HG02884 (cell line): ENCODE data around the gene ITPR1.

ENCODE experiments used
- ATAC-seq: cut with Tn5 transposase; IDR thresholded peaks from one replicate; pipeline ENCODE4 v1.9.1; 2021; ENCODE audit warnings: mild to moderate bottlenecking, moderate library complexity; ENCODE audit not compliant: unreplicated experiment

Gene ITPR1

DNA sequence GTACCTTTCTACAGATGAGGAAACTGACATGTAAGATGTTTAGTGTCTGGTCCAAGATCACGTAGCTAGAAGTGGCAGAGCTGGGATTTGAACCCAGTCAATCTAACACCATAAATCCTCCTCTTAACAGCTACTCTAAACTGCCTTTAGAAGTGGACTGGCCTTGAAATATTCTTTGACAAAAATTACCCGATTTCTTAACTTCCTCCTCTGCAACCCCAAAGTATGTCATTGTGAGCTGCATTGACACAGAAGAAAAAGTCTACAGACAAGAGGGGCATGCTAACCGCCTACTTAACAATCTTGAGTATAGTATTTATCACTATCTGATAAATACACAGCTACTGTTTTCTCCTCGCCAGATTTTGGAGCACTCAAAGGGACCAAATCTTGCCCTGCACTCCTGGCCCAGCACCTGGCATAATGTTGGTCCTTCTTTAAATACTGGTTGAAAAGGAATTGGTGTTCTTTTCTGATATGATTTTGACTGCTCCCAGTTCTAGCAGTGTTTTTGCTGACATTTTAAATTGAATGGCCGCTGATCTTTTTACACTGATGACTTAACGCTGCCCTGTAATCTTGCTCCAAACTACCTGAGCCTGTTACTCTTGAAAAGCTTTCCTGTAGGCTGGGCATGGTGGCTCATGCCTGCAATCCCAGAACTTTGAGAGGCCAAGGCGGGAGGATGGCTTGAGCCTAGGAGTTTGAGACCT is 36.9 kb downstream of the ITPR1 start:
- ATAC-seq: no peak

DNA sequence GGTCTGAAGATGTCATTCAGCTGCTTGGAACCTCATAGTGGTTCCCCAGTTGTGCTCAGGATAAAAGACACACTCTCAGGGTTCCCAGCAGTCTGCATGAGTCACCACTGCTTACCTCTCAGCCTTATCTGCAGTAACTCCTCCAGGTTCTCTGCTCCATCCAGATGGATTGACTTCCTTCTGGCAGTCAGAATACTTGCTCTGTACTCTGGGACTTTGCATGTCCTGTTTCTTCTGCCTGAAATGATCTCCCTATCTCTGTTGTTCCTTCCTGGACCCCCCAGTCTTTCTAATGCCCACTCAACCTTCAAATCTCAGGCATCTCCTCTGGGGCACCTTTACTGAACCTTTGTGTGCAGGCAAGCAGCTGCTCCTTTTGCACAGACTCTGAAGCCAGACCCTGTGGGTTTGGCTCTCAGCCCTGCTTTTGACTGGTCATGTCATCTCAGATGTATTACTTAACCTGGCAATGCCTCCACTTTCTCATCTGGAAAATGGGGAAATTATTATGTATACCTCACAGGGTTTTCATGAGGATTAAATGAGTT is 38.4 kb downstream of the ITPR1 start:
- ATAC-seq: no peak

GRCh38 chr3:4532535-4533112 is 39.5 kb downstream of the ITPR1 start:
- ATAC-seq: no peak

GRCh38 chr3:4533489-4534443 is 40.6 kb downstream of the ITPR1 start:
- ATAC-seq: no peak

DNA sequence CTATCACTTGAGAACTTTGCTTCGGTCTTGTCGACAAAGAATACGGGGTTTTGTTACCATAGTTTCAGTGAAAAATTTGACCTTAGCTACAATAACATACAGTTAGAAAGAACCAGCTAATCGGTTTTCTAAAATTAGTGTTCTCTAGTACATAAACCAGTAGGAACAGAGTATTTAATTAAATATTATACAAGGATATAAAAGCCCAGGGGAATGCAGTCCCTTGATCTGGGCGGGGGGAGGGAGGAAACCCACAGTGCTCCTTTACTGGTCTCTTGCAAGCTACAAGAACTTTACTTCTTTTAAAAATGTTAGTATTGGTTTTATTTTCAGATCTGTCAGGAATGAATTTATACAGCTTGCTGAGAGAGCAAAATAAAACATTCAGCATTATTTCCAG is 41.8 kb downstream of the ITPR1 start:
- no peak for ATAC-seq

DNA sequence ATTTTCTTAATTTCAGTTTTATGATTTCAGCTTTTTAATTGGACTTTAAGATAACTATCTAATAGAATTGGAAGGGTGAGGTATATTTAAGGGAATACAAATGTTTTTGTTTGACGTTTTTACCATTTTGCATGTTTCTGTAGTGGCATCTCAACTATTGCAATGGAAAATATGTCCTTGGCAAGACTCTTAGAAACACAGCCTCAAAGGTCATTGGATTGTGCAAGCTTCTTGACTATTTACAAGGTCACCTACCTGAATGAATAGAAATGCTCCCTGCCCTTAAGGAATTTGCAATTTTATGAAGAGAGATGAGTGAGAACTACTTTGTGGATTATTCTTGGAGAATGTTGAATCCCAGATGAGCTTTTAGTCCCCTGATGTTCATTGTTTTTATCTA is 43.1 kb downstream of the ITPR1 start:
- ATAC-seq: no peak

DNA sequence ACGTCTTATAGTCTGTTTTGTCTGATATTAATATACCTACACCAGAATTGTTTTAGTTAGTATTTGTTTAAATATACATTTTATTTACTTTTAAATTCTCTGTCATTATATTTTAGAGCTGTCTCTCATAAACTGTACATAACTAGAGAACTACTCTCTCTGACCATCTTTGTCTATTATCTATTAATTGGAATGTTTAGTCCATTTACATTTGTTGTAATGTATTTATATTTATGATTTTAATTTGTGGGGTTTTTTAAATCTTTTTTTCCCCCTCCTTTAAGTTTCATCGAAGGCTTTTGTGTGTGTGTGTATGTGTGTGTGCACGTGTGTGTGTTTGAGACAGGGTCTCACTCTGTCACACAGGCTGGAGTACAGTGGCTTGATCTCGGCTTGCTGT is 47.1 kb downstream of the ITPR1 start:
- ATAC-seq: no peak

GRCh38 chr3:4543110-4543509 is 50.0 kb downstream of the ITPR1 start:
- no peak for ATAC-seq

- ATAC-seq: no peak
Measured at GRCh38 chr3:4546346-4547178, 53.4 kb downstream of the ITPR1 start.

GRCh38 chr3:4547799-4548198 is 54.7 kb downstream of the ITPR1 start:
- no peak for ATAC-seq

DNA sequence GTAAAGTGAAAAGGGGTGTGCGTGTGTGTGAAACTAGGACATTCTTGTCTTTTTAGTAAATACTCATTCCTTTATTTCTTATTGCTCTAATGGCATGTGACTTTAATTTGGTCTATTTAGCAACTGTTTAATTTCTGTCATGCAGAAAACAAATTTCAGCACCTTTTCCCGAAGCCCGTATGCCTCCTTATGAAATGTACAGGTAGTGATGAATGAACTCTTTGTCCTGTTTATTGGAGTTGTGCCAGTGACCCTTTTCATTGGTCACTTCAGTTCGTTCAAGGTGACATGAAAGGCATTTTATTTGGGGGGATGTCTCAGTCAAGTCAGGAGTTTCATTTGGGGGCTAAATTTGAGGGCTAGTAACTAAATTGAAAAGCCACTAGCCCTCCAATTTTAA is 55.2 kb downstream of the ITPR1 start:
- ATAC-seq: no peak

DNA sequence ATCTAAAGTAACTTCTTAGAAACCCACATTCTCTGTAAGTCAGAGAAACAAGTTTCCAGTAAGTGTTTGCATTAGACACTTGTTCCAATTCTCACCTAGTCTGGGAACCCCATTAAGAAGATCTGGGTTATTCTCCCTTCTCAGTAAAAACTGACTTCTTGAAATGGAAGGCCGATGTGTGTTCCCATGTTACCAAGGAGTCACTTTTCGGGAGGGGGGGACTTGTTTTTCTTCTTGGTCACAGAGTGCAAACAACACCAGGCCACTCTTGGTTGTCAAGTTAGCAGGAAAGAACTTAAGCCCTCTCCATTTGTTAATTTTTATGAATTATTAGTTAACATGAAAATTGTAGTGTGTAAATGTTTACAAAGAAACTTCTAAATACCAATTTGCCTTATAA is 55.6 kb downstream of the ITPR1 start:
- no peak for ATAC-seq

DNA sequence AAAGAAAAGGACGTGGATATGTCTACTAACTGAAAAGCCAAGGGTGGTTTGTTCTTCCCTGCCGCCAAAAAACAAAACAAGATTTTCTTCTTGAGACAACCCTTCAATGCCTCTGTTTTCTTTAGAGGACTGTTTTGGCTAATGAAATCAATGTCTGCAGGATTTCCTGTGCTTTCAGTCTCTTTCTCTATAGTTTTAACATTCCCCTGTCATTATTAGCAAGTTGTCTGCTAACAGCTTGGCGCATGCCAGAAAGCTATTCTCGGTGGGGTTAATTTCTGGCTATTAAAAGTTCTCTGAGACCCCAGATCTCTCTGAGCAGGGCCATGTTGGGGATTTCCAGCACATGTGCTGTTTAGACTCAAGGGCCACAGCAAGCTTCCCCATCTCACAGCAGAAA is 56.7 kb downstream of the ITPR1 start:
- ATAC-seq: no peak

DNA sequence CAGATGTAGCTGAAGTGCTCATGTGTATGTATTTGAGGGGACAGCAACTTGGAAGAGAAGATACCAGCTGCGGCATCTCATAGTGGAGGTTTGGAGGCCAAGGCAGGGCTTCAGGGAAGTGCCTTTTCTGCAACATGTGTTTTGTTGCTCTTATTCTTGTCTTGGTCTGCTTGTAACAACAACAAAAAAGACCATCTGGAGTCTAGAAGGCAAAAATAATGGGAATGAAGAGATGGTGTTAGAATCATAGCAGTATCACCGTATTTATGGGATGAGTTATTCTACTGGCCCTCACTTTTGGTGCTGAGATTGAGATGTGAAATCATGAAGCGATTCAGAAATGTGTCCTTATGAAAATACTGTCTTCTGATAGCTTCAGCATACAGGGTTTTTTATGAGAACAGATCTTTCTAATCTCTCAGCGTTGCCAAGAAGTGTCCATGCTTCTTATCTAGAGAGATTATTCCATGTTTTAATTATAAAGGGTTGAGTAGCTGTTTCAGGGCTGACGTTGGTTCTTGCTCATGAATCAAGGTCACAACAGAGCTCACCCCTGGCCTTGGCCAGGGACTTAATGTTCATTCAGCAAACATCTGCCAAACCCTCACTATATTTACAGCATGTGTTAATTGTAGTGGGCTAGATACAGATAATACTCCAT is 58.0 kb downstream of the ITPR1 start:
- ATAC-seq: no peak

DNA sequence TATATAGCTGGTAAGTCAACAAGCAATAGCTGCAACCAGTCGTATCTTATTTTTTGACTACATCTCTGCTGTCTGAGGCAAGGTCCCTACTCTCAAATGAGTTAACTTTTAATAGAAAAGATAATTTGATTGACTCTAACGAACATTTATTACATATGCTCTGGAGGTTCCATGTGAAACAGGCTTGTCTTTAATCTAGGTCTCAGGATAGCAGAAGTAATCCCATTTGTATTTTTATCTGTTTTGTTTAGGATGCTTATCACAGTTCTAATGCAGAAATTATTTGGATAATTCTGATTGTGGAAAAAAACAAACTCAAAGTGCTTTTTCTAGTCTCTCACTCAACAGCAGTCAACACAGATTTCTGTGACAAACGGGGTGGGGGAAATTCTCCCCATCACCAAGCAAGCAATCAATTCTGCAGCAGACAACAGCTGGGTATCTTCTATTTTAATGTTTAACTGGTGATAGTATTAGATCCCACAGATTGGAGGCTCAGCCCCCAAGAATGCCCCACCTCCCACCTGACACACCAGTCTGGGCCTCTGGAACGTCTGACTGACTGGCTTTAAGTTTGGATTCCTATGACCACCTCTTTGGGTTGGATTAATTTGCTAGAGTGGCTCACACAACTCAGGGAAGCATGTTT is 58.8 kb downstream of the ITPR1 start:
- ATAC-seq: no peak

DNA sequence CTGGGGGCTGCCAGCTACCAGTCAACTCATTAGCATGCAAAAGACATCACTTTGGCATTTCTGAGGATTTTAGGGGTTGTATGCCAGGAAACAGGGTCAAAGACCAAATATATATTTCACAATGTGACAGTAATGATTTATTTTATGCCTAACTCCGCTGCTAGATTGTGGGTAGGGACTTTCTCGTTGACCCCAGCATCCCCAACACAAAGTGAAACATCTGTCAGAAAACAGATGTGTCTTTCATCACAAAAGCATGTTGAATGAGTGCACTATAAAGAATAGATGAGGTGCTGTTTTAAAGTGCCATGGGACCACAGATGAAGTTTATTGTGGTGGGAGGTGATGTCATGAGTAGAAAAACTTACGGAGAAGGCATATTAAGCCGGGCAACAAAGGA is 59.7 kb downstream of the ITPR1 start:
- no peak for ATAC-seq

DNA sequence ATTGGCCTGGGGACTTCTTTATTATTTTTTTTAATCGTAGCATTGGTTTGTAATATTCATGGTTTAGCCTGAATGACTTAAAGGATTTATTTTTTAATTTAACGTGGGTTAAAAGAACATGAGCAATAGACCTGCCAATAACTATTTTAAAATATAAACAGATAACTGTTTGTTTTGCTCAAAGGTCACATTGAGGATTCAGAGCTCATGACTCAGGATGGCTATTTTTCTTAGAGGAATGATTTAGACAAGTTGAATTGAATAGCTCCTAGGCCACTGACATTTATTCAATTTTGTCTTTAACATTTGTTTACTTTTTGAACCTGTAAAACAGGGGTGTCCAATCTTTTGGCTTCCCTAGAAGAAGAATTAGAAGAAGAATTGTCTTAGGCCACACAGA is 68.5 kb downstream of the ITPR1 start:
- no peak for ATAC-seq

DNA sequence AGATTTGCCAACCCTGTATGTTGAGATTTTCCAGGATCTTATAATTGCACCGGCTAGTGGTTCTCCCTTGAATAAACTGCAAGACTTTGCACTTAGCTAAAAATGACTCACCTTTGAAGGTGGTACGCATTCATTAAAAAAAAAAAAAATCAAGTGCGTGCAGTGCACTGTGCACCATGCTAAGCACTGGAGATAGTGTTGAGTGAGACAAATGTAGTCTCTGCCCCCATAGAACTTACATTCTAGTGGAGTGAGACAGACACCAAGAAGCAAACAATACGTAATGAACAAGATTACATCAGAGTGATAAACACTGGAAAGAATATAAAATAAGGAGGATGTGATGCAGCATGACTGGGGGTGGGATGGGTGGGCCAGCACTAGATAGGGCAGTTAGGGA is 69.4 kb downstream of the ITPR1 start:
- ATAC-seq: no peak

DNA sequence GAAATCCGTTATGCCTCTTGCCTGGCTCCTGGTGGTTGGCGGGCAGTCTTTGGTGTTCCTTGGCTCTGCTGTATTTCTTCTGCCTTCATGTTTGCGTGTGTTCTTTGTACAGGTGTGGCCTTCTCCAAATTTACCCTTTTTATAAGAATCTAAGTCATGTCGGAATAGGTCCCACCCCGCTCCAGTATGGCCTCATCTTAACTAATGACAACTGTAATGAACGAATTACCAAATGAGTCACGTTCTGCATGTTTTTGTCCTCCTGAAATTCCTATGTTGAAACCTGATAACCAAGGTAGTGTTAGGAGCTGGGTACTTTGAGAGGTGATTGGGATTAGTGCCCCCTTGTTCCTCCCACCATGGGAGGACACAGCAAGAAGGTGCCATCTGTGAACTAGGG is 71.1 kb downstream of the ITPR1 start:
- no peak for ATAC-seq
